GM18868 (cell line): Measurements from ENCODE around the gene TPPP.

Source experiments
- ATAC-seq: cut with Tn5 transposase; IDR thresholded peaks from one replicate; pipeline ENCODE4 v1.9.1; 2021; ENCODE audit warnings: mild to moderate bottlenecking, moderate library complexity; ENCODE audit not compliant: unreplicated experiment

Gene TPPP

GRCh38 chr5:666816-667498 lies 26.2 kb downstream of the TPPP start:
- ATAC-seq, result no peak

GRCh38 chr5:665956-666711 lies 27.0 kb downstream of the TPPP start:
- ATAC-seq, result no peak

- ATAC-seq, result no peak
Measured at GRCh38 chr5:665541-665955, 27.6 kb downstream of the TPPP start.

- no peak for ATAC-seq
Measured at GRCh38 chr5:664994-665360, 28.2 kb downstream of the TPPP start.

GRCh38 chr5:664343-664993 lies 28.7 kb downstream of the TPPP start:
- no peak for ATAC-seq

- no peak for ATAC-seq
Measured at GRCh38 chr5:663436-664342, 29.5 kb downstream of the TPPP start.

GRCh38 chr5:662751-663435 lies 30.3 kb downstream of the TPPP start:
- ATAC-seq, result no peak

GRCh38 chr5:661891-662750 lies 31.0 kb downstream of the TPPP start:
- ATAC-seq, result no peak

- ATAC-seq, result no peak
Measured at GRCh38 chr5:660491-661030, 32.6 kb downstream of the TPPP start.

GRCh38 chr5:659496-660263 lies 33.5 kb downstream of the TPPP start:
- ATAC-seq, result no peak

- ATAC-seq, result no peak
Measured at GRCh38 chr5:658103-658502, 35.0 kb downstream of the TPPP start.

- no peak for ATAC-seq
Measured at GRCh38 chr5:657570-657969, 35.6 kb downstream of the TPPP start.

GRCh38 chr5:655406-655805 lies 37.7 kb downstream of the TPPP start:
- ATAC-seq, result no peak

- no peak for ATAC-seq
Measured at GRCh38 chr5:654071-654778, 38.9 kb downstream of the TPPP start.

GRCh38 chr5:652773-653350 lies 40.3 kb downstream of the TPPP start:
- no peak for ATAC-seq

- no peak for ATAC-seq
Measured at GRCh38 chr5:652023-652515, 41.1 kb downstream of the TPPP start.

GRCh38 chr5:651296-652022 lies 41.7 kb downstream of the TPPP start:
- no peak for ATAC-seq
